ENCODE data around the gene MYBBP1A.

DNA sequence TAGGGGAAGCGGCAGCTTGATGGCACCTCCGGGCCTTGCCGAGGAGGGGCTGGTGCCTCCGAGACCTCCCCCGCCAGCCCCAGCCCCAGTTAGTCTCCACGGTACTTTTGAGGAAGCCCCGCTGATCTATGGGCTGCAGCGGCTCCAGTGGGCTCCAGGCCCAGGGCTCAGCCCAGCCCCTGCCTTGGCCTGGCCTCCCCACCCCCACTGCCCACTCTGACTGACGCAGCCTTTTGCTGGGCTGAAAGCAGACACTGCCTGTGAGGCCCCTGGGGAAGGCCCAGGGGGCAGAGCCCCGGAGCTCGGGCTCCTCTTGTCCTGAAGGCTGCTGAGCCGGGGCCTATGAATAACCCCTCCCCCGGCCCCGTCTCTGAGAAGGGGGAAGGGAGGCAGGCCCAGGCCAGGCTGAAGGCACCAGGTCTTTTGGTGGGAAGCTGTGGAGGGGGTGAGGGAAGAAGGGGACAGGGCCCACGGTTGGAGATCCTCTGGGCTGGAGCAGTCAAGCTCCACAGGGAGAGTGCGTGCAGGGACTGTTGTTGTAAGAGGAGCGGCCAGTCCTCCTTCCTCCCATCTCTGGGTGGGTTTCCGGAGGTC lies 21.6 kb upstream of the MYBBP1A start:
- TF ChIP-seq GATA3 (IDR thresholded peaks at IDR 0.05; ENCODE audit: low read depth, low read length) (no peak), GATA2 (IDR thresholded peaks at IDR 0.05; ENCODE audit: low read depth, low read length) (no peak)

Measured in SH-SY5Y (cell line).